ENCODE measurements around the gene GPR89B.

GRCh38 chr1:147897789-147898188 is 30.4 kb upstream of the GPR89B start:
- TF ChIP-seq CTCF (IDR thresholded peaks at IDR 0.05; ENCODE audit: low read length) (no peak), EZH2 (IDR thresholded peaks at IDR 0.05; ENCODE audit: borderline replicate concordance, low read length) (no peak)
